ENCODE data around the gene SLC35B3. TPM values are rescaled to one million over a fixed set of nuclear protein-coding genes. Genes with fewer than 3 reads are reported as not detected.
"Not testable (repeated sequence)": the region's sequence is repeated elsewhere in the genome, so short reads cannot be mapped to it uniquely, and the experiment has no call there.

Gene SLC35B3
- 12.0 TPM for total RNA-seq

GRCh38 chr6:8435093-8435844 lies at the start of gene SLC35B3:
Gene SLC35B3, minus strand, starts transcription at chr6:8435545.
- peak; percentile 90 for DNase-seq

- DNase-seq = no peak
These were observed 48.3 kb upstream of the SLC35B3 start for GRCh38 chr6:8483650-8484049.

- DNase-seq = no peak
These were observed 46.4 kb upstream of the SLC35B3 start for GRCh38 chr6:8481727-8482126.

GRCh38 chr6:8478418-8478817 lies 43.1 kb upstream of the SLC35B3 start:
- no peak for DNase-seq

- DNase-seq = no peak
These were observed 41.3 kb upstream of the SLC35B3 start for GRCh38 chr6:8476656-8477055.

- no peak for DNase-seq
These were observed 33.4 kb upstream of the SLC35B3 start for GRCh38 chr6:8468552-8469356.

GRCh38 chr6:8462694-8463093 lies 27.3 kb upstream of the SLC35B3 start:
- no peak for DNase-seq

- no peak for DNase-seq
These were observed 26.8 kb upstream of the SLC35B3 start for GRCh38 chr6:8462169-8462568.

GRCh38 chr6:8446391-8446790 lies 11.0 kb upstream of the SLC35B3 start:
- no peak for DNase-seq

- DNase-seq = not testable (repeated sequence)
These were observed 10.6 kb upstream of the SLC35B3 start for GRCh38 chr6:8445930-8446329.

- no peak for DNase-seq
These were observed 6.8 kb upstream of the SLC35B3 start for GRCh38 chr6:8442150-8442549.

- DNase-seq = no peak
These were observed 6.1 kb upstream of the SLC35B3 start for GRCh38 chr6:8441452-8441851.

- no peak for DNase-seq
These were observed 4.4 kb upstream of the SLC35B3 start for GRCh38 chr6:8439601-8440268.

GRCh38 chr6:8437813-8438212 lies 2.5 kb upstream of the SLC35B3 start:
- no peak for DNase-seq

- no peak for DNase-seq
These were observed 1.6 kb upstream of the SLC35B3 start for GRCh38 chr6:8436966-8437365.

GRCh38 chr6:8435845-8436168 lies 462 bp upstream of the SLC35B3 start:
- DNase-seq = no peak

GRCh38 chr6:8434727-8435092 lies 635 bp downstream of the SLC35B3 start:
- no peak for DNase-seq

- no peak for DNase-seq
These were observed 2.7 kb downstream of the SLC35B3 start for GRCh38 chr6:8432614-8433013.

GRCh38 chr6:8429821-8430220 lies 5.5 kb downstream of the SLC35B3 start:
- DNase-seq = no peak

GRCh38 chr6:8426544-8426943 lies 8.8 kb downstream of the SLC35B3 start:
- DNase-seq = not testable (repeated sequence)

- DNase-seq = no peak
These were observed 15.2 kb downstream of the SLC35B3 start for GRCh38 chr6:8420031-8420588.

GRCh38 chr6:8415913-8416312 lies 19.4 kb downstream of the SLC35B3 start:
- DNase-seq = no peak

GRCh38 chr6:8415280-8415679 lies 20.1 kb downstream of the SLC35B3 start:
- no peak for DNase-seq
